ENCODE measurements around the gene ZNF653.

DNA sequence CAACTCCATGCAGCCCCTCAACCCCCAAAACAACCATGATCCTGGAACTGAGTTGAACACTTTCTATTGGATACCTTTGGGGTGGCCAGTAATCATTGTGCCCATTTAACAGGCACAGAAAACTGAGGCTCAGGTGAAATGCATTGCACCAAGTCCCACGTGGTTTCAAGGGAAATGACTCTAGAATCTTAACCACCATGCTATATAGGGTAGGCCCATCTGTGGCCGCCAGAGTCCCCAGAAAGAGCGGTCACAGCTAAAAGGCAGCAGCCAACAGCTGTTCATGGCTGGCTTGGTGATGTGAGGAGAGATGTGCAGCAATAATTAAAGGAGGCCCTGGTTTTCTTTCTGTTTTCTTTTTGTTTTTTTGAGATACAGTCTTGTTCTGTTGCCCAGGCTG, 35.6 kb upstream of the ZNF653 start:
- TF ChIP-seq, protein P1, sequence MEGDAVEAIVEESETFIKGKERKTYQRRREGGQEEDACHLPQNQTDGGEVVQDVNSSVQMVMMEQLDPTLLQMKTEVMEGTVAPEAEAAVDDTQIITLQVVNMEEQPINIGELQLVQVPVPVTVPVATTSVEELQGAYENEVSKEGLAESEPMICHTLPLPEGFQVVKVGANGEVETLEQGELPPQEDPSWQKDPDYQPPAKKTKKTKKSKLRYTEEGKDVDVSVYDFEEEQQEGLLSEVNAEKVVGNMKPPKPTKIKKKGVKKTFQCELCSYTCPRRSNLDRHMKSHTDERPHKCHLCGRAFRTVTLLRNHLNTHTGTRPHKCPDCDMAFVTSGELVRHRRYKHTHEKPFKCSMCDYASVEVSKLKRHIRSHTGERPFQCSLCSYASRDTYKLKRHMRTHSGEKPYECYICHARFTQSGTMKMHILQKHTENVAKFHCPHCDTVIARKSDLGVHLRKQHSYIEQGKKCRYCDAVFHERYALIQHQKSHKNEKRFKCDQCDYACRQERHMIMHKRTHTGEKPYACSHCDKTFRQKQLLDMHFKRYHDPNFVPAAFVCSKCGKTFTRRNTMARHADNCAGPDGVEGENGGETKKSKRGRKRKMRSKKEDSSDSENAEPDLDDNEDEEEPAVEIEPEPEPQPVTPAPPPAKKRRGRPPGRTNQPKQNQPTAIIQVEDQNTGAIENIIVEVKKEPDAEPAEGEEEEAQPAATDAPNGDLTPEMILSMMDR (IDR thresholded peaks at IDR 0.05) = no peak
- TF ChIP-seq ZFX (IDR thresholded peaks at IDR 0.05; ENCODE audit: borderline replicate concordance) = no peak
